Measurements from ENCODE around the gene UVSSA. TPM values are rescaled to one million over a fixed set of nuclear protein-coding genes. Genes with fewer than 3 reads are reported as not detected.

Gene UVSSA
- total and polyA plus RNA-seq, 9 of the 15 experiments (the other 6 are each of a cell fraction or from before 2014, with no cell fraction given): 0.21 to 14.6 (median 3.3) TPM

- no peak for TF ChIP-seq DEAF1 (CRISPR knock-in tag; IDR thresholded peaks at IDR 0.05)
- TF ChIP-seq KLF16 (IDR thresholded peaks at IDR 0.05): no peak
- TF ChIP-seq SMC3 (conservative IDR thresholded peaks at IDR 0.05; ENCODE audit: insufficient read depth, low read depth, low read length): no peak
- no peak for TF ChIP-seq SFPQ (IDR thresholded peaks at IDR 0.05; ENCODE audit: low read depth, low read length)
- TF ChIP-seq TCFL5 (CRISPR knock-in tag; conservative IDR thresholded peaks at IDR 0.05): no peak
- TF ChIP-seq, protein P1, sequence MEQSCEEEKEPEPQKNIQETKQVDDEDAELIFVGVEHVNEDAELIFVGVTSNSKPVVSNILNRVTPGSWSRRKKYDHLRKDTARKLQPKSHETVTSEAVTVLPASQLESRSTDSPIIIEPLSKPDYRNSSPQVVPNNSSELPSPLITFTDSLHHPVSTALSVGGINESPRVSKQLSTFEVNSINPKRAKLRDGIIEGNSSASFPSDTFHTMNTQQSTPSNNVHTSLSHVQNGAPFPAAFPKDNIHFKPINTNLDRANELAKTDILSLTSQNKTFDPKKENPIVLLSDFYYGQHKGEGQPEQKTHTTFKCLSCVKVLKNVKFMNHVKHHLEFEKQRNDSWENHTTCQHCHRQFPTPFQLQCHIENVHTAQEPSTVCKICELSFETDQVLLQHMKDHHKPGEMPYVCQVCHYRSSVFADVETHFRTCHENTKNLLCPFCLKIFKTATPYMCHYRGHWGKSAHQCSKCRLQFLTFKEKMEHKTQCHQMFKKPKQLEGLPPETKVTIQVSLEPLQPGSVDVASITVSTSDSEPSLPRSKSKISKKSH (CRISPR knock-in tag; IDR thresholded peaks at IDR 0.05): no peak
- no peak for TF ChIP-seq NR2F6 (CRISPR knock-in tag; IDR thresholded peaks at IDR 0.05)
- TF ChIP-seq CREBBP (IDR thresholded peaks at IDR 0.05; ENCODE audit: low read depth, low read length): no peak
- TF ChIP-seq RBM22 (IDR thresholded peaks at IDR 0.05; ENCODE audit: low read depth, low read length, poor library complexity, severe bottlenecking): no peak
- TF ChIP-seq TAF15 (IDR thresholded peaks at IDR 0.05; ENCODE audit: low read depth, low read length): no peak
- peak; percentile 96 for TF ChIP-seq GABPA (tag; conservative IDR thresholded peaks at IDR 0.05; ENCODE audit: low read depth)
- TF ChIP-seq FOXA1 (IDR thresholded peaks at IDR 0.05; ENCODE audit: borderline replicate concordance): no peak
- TF ChIP-seq SNAPC5 (CRISPR knock-in tag; IDR thresholded peaks at IDR 0.05): no peak
- no peak for TF ChIP-seq ILF3 (IDR thresholded peaks at IDR 0.05; ENCODE audit: borderline replicate concordance)
- TF ChIP-seq ZNF449 (CRISPR knock-in tag; IDR thresholded peaks at IDR 0.05): no peak
- TF ChIP-seq SRSF7 (optimal IDR thresholded peaks at IDR 0.05; ENCODE audit: low read depth, low read length): no peak
- TF ChIP-seq ZNF316 (IDR thresholded peaks at IDR 0.05): no peak
- no peak for TF ChIP-seq TEAD4 (IDR thresholded peaks at IDR 0.05; ENCODE audit: low read length)
- TF ChIP-seq TEAD4 (CRISPR knock-in tag; IDR thresholded peaks at IDR 0.05; ENCODE audit: borderline replicate concordance): no peak
- no peak for TF ChIP-seq BRD4 (IDR thresholded peaks at IDR 0.05)
- no peak for TF ChIP-seq SMARCE1 (IDR thresholded peaks at IDR 0.05)
- peak; percentile 94 for TF ChIP-seq CREM (IDR thresholded peaks at IDR 0.05; ENCODE audit: low read depth)
These were observed at the start of gene UVSSA (continued) for GRCh38 chr4:1346781-1347409.

Measured in K562 (cell line).